ENCODE results near the gene SRF.

DNA sequence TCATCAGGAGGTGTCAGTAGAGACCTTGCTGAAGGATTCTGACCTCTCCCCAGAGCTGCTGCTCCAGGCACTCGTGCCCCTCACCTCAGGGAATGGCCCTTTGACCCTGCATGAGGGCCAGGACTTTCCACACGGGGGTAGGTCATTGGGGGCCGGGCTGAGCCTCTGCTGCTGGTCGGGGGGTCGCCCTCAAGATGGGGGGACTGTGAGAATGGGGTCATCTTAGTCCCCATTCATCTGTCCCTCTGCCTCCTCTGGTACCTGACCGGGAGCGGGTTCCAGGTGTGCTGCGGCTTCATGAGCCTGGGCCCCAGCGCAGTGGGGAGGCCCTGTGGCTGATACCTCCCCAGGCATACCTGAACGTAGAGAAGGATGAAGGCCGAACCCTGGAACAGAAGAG lies 42.4 kb downstream of the SRF start:
- TF ChIP-seq CTCF (IDR thresholded peaks at IDR 0.05) (no peak), EP300 (IDR thresholded peaks at IDR 0.05) (no peak), POLR2A (IDR thresholded peaks at IDR 0.05) (no peak)
